ENCODE results near the gene SYT14.
"Not testable (repeated sequence)": the region's sequence is repeated elsewhere in the genome, so short reads cannot be mapped to it uniquely, and the experiment has no call there.

The SYT14 gene

DNA sequence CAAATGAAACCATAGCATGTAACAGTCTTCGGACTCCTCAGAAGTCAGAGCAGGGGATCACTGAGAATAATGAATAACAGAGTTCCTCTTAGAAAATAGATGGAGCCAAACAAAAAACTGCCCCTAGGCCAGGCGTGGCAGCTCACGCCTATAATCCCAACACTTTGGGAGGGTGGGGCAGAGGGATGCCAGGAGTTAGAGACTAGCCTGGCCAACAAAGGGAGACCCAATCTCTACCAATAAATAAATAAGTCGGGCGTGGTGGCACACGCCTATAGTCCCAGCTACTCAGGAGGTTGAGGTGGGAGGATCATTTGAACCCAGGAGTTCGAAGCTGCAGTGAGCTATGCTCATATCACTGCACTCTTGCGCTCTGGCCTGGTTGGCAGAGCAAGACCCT, 236.1 kb downstream of the SYT14 start:
- no peaks in the 10 kb centered on the region for H3K9me3 ChIP-seq (ENCODE audit: insufficient read depth, low read length)
- no peak overlapping the region for H3K4me3 ChIP-seq (ENCODE audit: insufficient read length, low read depth)
- H3K4me1 ChIP-seq (ENCODE audit: insufficient read depth, insufficient read length), result no peaks in the 10 kb centered on the region
- no peak overlapping the region for H3K9ac ChIP-seq (ENCODE audit: insufficient read length, low read depth)
- no peaks in the 10 kb centered on the region for H3K36me3 ChIP-seq (ENCODE audit: insufficient read depth, insufficient read length, low read length)
- DNase-seq (ENCODE audit: low read depth, low spot score), result no peak
- H3K27me3 ChIP-seq (ENCODE audit: insufficient read depth, insufficient read length), result no peaks in the 10 kb centered on the region
- TF ChIP-seq ZNF274 (IDR thresholded peaks at IDR 0.05; ENCODE audit: low read depth, low read length) (no peak), SUZ12 (IDR thresholded peaks at IDR 0.05; ENCODE audit: extremely low read depth, insufficient read depth, insufficient read length) (no peak), YY1 (IDR thresholded peaks at IDR 0.05; ENCODE audit: insufficient read depth, insufficient read length) (no peak)

DNA sequence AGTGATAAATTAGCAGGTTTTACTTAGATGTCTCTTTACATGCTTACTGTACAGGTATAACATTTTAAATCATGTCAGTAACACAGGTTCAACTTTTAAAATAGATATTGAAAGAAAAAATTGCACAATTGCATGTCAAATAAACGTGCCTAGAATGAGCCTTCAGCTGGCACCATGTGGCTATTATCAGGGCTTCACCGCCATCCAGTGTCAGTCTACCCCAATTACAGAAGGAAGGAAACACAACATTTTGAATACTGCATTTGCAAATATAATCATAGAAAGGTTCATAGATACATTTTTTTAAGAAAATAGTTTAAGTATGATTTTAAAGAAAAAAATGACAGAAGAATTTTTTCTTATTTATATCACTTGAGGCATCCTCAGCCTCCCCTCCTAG, 247.0 kb downstream of the SYT14 start:
- no peak overlapping the region for H3K4me3 ChIP-seq (ENCODE audit: insufficient read length, low read depth)
- H3K27me3 ChIP-seq (ENCODE audit: insufficient read depth, insufficient read length), result no peaks in the 10 kb centered on the region
- no peaks in the 10 kb centered on the region for H3K36me3 ChIP-seq (ENCODE audit: insufficient read depth, insufficient read length, low read length)
- no peaks in the 10 kb centered on the region for H3K4me1 ChIP-seq (ENCODE audit: insufficient read depth, insufficient read length)
- DNase-seq (ENCODE audit: low read depth, low spot score), result no peak
- TF ChIP-seq SUZ12 (IDR thresholded peaks at IDR 0.05; ENCODE audit: extremely low read depth, insufficient read depth, insufficient read length) (no peak), ZNF274 (IDR thresholded peaks at IDR 0.05; ENCODE audit: low read depth, low read length) (no peak), YY1 (IDR thresholded peaks at IDR 0.05; ENCODE audit: insufficient read depth, insufficient read length) (no peak)
- H3K9me3 ChIP-seq (ENCODE audit: insufficient read depth, low read length), result no peaks in the 10 kb centered on the region; the same call in 1 of the 2 replicates
- H3K9ac ChIP-seq (ENCODE audit: insufficient read length, low read depth), result no peak overlapping the region

DNA sequence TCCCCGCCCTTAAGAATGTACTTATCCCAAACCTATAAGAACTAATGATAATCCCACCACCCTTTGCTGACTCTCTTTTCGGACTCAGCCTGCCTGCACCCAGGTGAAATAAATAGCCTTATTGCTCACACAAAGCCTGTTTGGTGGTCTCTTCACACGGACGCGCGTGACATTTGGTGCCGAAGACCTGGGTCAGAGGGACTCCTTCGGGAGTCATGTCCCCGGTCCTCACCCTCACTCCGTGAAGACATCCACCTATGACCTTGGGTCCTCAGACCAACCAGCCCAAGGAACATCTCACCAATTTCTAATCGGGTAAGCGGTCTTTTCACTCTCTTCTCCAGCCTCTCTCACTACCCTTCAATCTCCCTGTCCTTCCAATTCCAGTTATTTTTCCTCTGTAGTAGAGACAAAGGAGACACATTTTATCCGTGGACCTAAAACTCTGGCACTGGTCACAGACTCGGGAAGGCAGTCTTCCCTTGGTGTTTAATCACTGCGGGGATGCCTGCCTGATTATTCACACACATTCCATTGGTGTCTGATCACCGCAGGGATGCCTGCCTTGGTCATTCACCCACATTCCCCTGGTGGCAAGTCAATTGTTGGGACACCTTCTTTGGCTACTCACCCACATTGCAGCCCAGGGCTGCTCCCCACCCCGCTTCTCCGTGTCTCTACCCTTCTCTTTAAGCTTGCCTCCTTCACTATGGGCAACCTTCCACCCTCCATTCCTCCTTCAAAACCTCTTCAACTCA, 250.0 kb downstream of the SYT14 start:
- not testable (repeated sequence) for H3K36me3 ChIP-seq (ENCODE audit: insufficient read depth, insufficient read length, low read length); H3K9ac ChIP-seq (ENCODE audit: insufficient read length, low read depth); DNase-seq (ENCODE audit: low read depth, low spot score); H3K4me1 ChIP-seq (ENCODE audit: insufficient read depth, insufficient read length); H3K27me3 ChIP-seq (ENCODE audit: insufficient read depth, insufficient read length); H3K4me3 ChIP-seq (ENCODE audit: insufficient read length, low read depth); H3K9me3 ChIP-seq (ENCODE audit: insufficient read depth, low read length)

DNA sequence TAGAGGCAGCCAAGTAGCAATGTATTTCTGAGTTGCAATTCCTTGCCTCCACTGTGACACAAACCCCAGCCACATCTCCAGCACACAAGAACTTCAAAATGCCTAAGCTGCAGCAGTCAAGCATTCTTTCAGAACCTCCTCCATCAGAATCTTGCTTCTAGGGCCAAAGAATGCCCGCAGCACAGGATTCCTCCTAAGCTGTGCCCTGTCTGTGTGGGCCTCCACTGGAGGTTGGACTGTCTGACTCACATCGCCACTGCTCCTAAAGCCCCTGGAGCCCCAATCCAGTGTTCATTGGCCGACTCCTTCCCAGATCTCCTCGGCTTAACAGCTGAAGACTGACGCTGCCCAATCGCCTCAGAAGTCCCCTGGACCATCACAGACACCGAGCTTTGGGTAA, 251.4 kb downstream of the SYT14 start:
- Histone ChIP-seq H3K9ac (ENCODE audit: insufficient read length, low read depth) (no peak overlapping the region), H3K4me1 (ENCODE audit: insufficient read depth, insufficient read length) (no peaks in the 10 kb centered on the region)

DNA sequence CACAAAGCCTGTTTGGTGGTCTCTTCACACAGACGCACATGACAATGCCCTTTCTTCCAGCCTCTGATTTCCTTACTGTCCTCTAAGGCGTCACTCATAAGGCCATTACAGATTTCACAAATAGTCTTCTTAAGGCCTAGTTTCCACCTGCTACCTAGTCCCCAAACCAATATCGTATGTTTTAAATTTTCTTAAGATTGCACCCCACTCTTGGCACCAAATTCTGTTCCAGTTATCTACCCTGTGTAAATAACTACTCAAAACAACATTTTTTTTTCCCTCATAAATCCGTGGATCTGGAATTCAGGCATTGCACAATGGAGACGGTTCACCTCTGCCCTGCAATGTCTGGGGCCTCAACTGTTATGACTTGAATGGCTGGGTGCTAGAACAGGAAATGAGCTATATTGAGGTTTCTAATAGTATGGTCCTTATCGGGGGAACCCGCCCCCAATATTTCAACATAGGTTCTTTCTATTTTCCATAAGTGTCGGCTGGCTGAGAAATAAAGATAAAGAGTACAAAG, 257.7 kb downstream of the SYT14 start:
- peaks cover 16% of the 10 kb centered on the region for H3K9me3 ChIP-seq (ENCODE audit: insufficient read depth, low read length)
- no peak overlapping the region for H3K4me3 ChIP-seq (ENCODE audit: insufficient read length, low read depth)
- H3K9ac ChIP-seq (ENCODE audit: insufficient read length, low read depth), result no peak overlapping the region
- H3K36me3 ChIP-seq (ENCODE audit: insufficient read depth, insufficient read length, low read length), result no peaks in the 10 kb centered on the region
- H3K4me1 ChIP-seq (ENCODE audit: insufficient read depth, insufficient read length), result no peaks in the 10 kb centered on the region
- H3K27me3 ChIP-seq (ENCODE audit: insufficient read depth, insufficient read length), result no peaks in the 10 kb centered on the region
- TF ChIP-seq YY1 (IDR thresholded peaks at IDR 0.05; ENCODE audit: insufficient read depth, insufficient read length) (no peak), SUZ12 (IDR thresholded peaks at IDR 0.05; ENCODE audit: extremely low read depth, insufficient read depth, insufficient read length) (no peak), ZNF274 (IDR thresholded peaks at IDR 0.05; ENCODE audit: low read depth, low read length) (no peak)
- DNase-seq (ENCODE audit: low read depth, low spot score), result no peak

More for the DNA sequence above, 251.4 kb downstream of the SYT14 start:
- peaks cover 8% of the 10 kb centered on the region; the same call in 1 of the 2 replicates for H3K9me3 ChIP-seq (ENCODE audit: insufficient read depth, low read length)
- no peaks in the 10 kb centered on the region for H3K27me3 ChIP-seq (ENCODE audit: insufficient read depth, insufficient read length)
- DNase-seq (ENCODE audit: low read depth, low spot score), result no peak
- H3K4me3 ChIP-seq (ENCODE audit: insufficient read length, low read depth), result no peak overlapping the region
- H3K36me3 ChIP-seq (ENCODE audit: insufficient read depth, insufficient read length, low read length), result no peaks in the 10 kb centered on the region
- TF ChIP-seq SUZ12 (IDR thresholded peaks at IDR 0.05; ENCODE audit: extremely low read depth, insufficient read depth, insufficient read length) (no peak), ZNF274 (IDR thresholded peaks at IDR 0.05; ENCODE audit: low read depth, low read length) (no peak), YY1 (IDR thresholded peaks at IDR 0.05; ENCODE audit: insufficient read depth, insufficient read length) (no peak)

- not testable (repeated sequence) for DNase-seq (ENCODE audit: low read depth, low spot score); H3K4me3 ChIP-seq (ENCODE audit: insufficient read length, low read depth); H3K36me3 ChIP-seq (ENCODE audit: insufficient read depth, insufficient read length, low read length); H3K9ac ChIP-seq (ENCODE audit: insufficient read length, low read depth); H3K4me1 ChIP-seq (ENCODE audit: insufficient read depth, insufficient read length); H3K27me3 ChIP-seq (ENCODE audit: insufficient read depth, insufficient read length)
- peaks cover 11% of the 10 kb centered on the region for H3K9me3 ChIP-seq (ENCODE audit: insufficient read depth, low read length)
Observed at GRCh38 chr1:210196266-210196665, 258.2 kb downstream of the SYT14 start.

DNA sequence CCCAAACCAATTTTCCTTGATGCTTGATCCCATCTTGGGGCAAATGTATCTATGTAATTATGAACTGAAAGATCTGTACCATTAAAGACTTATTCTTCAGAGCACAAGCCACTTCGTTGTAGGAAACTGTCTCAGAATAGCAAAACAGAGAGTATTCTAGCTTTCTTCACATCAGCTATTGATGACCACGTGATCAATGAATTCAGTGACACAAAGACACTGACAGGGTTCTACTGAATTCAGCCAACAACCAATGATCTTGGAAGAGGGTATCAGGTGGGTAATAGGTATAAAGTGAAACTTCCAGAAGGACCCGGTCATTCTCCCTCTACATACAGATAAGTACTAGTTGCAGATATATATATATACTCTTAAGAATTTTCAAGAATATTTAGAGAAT, 260.8 kb downstream of the SYT14 start:
- no peak for TF ChIP-seq ZNF274 (IDR thresholded peaks at IDR 0.05; ENCODE audit: low read depth, low read length)
- TF ChIP-seq YY1 (IDR thresholded peaks at IDR 0.05; ENCODE audit: insufficient read depth, insufficient read length), result no peak
- no peak for TF ChIP-seq SUZ12 (IDR thresholded peaks at IDR 0.05; ENCODE audit: extremely low read depth, insufficient read depth, insufficient read length)
- Histone ChIP-seq H3K9ac (ENCODE audit: insufficient read length, low read depth) (no peak overlapping the region), H3K4me1 (ENCODE audit: insufficient read depth, insufficient read length) (no peaks in the 10 kb centered on the region), H3K9me3 (ENCODE audit: insufficient read depth, low read length) (peaks cover 11% of the 10 kb centered on the region), H3K4me3 (ENCODE audit: insufficient read length, low read depth) (no peak overlapping the region), H3K36me3 (ENCODE audit: insufficient read depth, insufficient read length, low read length) (no peaks in the 10 kb centered on the region), H3K27me3 (ENCODE audit: insufficient read depth, insufficient read length) (no peaks in the 10 kb centered on the region)
- DNase-seq (ENCODE audit: low read depth, low spot score), result no peak

Measured in NT2/D1 (cell line).